Jurkat, Clone E6-1 (cell line): ENCODE measurements around the gene GAS7.

ENCODE experiments used
- DNase-seq: peaks from one replicate; pipeline ENCODE4 v3.0.0-alpha.2; 2011; ENCODE audit warnings: low read depth, low spot score
- H3K4me3 ChIP-seq: 2 replicates; pipeline ENCODE4 v1.5.1; 2011; ENCODE audit warnings: mild to moderate bottlenecking, low read length, control low read depth, moderate library complexity

Gene GAS7

DNA sequence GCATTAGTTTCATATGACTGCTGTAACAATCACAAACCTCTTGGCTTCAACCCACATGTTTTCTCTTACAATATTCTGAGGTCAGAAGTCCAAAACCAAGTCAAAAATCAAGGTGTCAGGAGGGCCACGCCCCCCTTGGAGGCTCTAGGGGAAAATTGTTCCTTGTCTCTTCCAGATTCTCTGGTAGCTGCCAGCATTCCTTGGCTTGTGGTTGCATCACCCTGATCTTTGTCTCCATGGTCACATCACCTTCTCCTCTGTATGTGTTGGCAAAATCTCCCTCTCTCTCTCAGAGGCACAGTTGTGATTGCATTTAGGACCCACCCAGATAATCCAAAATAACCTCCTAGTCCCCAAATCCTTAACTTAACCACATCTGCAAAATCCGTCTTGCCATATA lies 105.8 kb downstream of the GAS7 start:
- no peak for DNase-seq
- H3K4me3 ChIP-seq = no peak overlapping the region

DNA sequence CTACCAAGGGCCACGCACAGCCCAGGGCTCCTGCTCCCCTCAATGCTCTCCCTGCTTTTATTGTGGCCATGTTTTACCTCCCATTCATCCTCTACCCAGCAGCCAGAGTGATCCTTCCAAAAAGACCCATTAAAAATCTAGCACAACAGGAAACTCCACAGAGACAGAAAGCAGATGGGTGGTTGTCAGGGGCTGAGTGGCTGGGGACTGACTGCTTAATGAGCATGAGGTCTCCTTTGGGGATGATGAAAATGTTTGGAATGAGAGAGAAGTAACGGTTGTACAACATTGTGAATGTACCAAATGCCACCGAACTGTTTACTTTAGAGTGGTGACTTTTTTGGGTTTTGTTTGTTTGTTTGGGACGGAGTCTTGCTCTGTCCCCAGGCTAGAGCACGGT lies 107.4 kb downstream of the GAS7 start:
- no peak overlapping the region for H3K4me3 ChIP-seq
- no peak for DNase-seq

DNA sequence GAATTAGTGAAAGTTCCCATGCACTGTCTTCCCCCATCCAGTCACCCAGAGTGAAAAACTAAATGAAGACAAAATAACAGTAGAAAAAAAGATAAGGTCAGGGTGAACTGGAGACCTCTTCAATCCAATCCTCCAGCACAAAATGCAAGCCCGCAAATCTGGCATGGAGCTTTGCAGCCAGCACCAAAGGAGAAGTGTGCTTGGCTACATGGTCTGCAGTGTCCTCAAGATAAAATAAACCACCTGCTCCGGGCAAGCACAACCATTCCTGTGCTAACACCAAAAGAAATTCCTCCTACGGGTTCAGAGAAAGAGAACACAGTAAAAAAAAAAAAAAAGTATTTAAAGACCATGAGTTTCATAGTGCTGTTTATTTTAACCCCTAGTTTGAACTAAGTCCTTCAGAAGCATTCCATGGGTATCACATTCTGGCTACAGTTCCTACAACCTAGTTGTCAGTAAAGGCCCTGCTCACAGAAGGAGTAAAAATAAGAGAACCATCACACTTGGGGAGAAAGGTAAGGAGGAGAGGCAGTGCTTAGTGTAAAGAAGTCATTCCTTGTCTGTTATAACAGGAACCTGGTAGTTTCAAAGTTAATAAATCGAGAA lies 109.1 kb downstream of the GAS7 start:
- no peak overlapping the region for H3K4me3 ChIP-seq
- DNase-seq = no peak

DNA sequence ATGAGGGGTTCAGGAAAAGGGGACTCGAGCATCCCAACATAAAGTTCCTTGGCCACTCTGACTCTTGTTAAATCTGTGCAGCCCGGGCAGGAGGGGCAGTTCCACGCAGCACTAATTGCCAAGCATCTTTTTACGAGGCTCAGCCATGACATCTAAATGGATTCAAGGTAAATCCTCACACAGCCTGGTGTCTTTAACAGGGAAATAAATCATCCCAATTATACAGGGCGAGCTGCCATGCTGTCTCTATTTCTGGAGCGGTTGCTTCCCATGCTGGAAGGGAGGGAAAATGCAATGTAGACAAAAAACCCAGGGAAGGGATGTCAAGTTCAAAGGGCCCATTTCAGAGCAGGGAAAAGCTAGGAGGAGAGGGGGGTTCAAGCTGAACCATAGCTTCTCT lies 110.0 kb downstream of the GAS7 start:
- H3K4me3 ChIP-seq = no peak overlapping the region
- DNase-seq = no peak

DNA sequence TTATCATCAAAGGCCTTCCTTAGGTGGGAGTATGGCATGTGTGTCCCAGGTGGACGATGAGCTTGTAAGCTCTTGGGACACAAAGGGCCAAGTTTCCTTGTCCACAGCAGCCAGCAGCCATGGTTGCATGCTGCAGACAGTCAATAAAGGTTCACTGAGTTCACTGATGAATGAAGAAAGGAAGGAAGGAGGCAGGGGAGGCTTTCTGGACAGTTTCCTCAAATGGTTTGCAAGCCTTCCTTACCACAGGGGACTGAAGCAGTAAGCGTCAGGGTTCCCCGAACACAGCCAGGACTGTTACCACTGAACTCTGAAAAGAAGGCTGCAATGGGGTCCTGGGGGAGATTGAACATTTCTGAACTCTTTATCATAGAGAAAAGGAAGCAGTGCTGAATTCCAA lies 111.1 kb downstream of the GAS7 start:
- no peak overlapping the region for H3K4me3 ChIP-seq
- no peak for DNase-seq

DNA sequence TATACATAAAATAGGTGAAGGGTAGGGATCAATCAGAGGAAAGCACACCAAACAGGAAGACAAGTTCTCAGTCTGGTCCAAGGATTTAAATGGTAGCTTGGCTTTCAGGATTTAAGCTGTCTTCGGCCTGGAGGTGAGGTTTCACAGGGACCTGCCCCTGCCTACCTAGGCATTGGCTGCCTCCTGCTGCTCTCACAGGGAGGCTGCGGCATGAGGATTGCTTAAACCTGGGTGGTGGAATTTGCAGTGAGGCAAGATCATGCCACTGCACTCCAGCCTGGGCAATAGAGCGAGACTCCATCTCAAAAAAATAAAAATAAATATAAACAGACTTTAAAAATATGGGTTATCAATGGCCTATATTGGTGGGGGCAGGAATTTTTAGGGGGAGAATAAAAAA lies 114.5 kb downstream of the GAS7 start:
- H3K4me3 ChIP-seq = no peak overlapping the region
- no peak for DNase-seq

DNA sequence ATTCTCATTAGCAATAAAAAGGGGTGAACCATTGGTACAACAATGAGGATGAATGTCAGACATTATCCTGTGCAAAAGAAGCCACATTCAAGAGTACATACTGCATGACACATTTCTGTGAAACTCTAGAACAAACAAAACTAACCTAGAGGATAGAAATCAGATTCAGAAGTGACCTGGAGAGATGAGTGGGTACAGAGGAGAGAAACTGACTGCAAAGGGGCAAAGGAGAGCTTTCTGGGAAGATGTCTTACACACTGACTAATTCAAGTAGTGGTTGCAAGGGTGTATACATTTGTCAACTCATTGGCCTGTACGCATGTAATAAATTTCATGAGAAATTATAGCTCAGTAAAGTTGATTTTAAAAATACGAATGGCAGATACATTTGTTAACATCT lies 115.6 kb downstream of the GAS7 start:
- no peak overlapping the region for H3K4me3 ChIP-seq
- no peak for DNase-seq

DNA sequence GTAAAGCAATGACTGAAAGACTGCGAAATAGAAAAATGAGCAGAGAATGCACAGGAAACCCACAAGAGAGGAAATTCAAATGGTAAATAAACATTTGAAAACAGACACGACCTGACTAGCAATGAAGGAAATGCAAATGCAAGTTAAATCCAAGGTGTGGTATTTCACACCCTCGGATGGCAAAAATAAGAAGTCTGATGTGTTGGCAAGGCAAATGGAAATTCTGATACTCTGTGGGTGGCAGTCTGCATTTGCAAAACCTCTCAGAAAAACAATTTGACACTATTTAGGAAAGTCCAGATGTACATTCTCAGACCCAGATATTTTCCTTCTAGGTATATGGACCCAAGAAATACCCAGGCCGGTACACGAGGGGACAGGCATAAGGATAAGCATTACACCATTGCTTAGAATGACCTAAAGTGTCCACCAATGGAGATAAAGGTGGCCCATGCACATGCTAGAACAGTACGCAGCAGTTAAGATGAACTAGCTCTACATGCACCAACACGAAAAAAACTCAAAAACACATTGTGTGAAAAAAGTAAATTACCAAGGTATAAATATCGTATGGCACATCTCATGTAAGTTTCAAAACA lies 116.7 kb downstream of the GAS7 start:
- no peak overlapping the region for H3K4me3 ChIP-seq
- peak; percentile 20 for DNase-seq

DNA sequence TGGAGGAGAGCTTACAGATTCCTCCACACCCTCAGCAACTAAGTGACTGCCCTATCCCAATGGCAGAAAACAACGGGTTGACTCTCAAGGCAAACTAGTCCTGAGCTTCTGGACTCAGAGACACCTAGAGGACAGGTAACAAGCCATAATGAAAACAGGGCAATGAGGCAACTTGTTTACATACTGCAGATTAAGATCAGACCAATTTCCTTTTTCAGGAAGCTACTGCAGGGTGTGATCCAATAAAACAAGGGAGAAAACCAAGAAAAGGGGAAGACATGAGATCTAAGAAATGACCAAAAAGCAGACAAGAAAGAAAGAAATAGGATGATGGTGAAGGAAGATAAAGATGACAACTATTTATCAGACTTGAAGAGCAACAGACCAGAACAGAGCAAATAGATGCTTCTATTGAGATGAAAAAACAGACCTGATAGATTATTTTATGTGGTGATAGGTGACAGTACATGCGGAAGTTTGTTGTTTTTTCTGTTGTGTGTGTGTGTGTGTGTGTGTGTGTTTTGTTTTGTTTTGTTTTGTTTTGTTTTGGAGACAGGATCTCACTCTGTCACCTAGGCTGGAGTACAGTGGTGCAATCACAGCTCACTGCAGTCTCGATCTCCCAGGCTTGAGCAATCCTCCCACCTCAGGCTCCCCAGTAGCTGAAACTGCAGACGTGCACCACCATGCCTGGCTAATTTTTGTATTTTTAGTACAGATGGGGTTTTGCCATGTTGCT lies 120.7 kb downstream of the GAS7 start:
- DNase-seq = no peak
- no peak overlapping the region for H3K4me3 ChIP-seq

DNA sequence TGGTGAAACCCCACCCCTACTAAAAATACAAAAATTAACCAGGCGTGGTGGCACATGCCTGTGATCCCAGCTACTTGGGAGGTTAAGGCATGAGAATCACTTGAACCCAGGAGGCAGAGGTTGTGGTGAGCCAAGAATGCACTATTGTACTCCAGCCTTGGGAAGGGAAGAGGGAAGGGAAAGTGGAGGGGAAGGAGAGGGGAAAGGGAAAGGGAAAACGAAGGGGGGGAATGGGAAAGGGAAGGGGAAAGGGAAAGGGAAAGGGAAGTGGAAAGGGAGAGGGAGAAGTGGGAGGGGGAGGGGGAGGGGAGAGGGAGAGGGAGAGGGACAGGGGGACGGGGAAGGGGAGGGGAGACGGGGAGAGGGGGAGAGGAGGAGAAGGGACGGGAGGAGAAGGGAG lies 122.5 kb downstream of the GAS7 start:
- DNase-seq = no peak
- no peak overlapping the region for H3K4me3 ChIP-seq

DNA sequence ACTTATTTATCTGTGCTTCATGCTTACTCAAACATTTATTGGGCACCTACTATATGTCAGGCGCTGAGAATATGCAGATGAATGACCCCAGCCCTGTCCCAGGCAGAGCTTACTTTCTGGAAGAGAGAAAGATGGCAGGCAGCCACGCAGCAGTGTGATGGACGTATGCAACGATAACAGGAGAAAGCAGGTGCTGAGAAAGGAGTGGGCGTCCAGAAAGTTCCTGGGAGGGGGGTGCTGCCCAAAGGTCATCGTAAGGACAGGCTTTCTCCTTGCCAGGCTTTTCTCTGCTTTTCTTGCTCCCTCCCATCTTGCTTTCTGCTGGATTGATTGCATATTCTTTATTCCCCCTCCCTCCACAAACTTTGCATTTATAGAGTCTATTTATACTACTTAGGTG lies 124.5 kb downstream of the GAS7 start:
- H3K4me3 ChIP-seq = no peak overlapping the region
- DNase-seq = no peak

DNA sequence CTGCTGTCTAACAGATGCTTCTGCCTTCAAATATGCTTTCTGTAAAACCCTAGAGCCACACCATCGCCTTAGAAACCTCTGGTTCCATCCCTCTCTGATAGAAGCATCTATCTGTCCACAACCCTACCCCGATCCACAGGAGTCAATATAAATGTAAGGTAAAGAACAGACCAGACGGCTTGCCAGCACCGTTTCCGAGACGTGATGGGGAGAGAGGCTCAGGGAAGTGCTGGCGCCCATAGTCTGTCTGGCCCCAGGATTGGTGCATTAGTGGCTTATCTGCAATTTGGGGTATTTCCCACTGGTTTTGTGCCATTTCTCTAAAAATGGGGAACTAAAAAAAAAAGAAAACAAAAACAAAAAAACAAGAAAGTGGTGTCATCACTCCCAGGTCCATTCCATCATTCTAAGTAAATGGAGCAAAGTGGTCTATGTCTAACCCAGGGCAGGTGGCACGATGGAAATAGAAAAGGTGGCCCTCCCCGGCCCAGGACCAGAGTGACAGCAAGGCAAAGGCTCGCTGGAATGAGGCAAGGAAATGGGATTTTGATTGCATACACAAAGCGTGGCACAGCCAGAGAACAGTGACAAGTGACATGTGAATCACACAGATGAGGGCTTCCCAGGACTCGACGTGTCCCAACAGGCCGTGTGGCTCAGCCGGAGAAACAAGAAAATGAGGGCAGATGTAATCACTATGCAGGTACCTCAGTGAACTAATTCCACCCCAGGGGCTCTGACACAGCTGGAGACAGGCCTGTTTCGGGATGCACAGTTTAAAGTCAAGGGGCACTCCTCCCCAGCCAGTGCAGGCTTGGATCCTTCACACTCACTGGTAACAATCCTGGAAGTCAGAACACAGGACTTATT lies 125.6 kb downstream of the GAS7 start:
- DNase-seq = no peak
- H3K4me3 ChIP-seq = no peak overlapping the region

DNA sequence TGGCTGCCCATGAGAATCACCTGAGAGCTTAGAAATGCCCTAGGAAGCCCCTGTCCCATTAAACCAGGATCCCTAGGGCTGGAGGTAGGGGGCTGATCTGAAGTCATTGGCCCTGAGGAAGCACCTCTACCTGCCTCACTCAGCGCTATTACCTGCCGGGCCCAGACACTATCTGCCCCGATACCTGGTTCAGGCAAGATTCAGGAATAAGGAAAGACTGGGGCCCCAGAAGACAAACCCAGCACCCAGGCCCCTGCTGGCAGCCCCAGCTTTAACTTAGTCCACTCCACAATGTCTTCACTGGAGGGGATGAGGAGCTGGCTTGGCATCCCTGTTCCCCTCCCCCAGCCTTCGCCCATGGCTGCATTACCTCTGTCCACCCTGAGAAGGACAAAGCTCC lies 126.3 kb downstream of the GAS7 start:
- no peak for DNase-seq

DNA sequence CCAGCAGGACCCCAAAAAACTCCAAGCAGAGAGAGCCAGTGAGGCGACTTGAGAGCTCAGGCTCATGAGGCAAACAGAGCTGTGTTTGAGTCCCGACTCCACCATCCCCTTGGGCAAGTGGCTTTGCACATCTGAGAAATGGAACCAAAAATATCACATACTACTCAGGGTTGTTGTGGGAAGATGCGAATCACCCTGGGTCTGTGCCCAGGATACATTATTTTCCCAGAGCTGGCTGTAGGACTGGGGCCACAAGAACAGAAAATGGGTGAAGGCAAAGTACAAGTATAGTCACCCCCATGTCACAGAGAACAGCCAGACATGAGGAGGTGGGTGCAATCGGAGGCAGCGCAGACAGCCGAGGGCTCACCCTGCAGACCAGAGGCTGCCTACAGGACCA lies 127.3 kb downstream of the GAS7 start:
- no peak overlapping the region for H3K4me3 ChIP-seq
- no peak for DNase-seq

More for the DNA sequence above, 126.3 kb downstream of the GAS7 start:
- no peak overlapping the region for H3K4me3 ChIP-seq

DNA sequence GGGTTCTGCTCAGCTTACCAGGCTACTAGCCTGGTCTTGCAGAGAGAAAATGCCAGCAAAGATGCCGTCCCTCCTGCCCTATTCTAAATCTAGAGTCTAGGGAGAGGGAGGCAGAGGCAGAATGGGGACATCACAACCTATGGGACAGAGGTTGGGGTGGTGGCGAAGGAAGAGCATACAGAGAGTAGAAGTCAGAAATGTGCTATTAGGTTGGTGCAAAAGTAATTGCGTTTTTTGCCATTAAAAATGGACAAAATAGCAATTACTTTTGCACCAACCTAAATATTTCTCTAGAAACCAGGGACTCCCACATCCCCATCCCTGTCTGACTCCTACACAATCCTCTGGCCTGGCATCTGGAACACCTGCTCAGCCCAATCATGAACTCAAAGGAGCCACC lies 127.7 kb downstream of the GAS7 start:
- no peak overlapping the region for H3K4me3 ChIP-seq
- DNase-seq = no peak

DNA sequence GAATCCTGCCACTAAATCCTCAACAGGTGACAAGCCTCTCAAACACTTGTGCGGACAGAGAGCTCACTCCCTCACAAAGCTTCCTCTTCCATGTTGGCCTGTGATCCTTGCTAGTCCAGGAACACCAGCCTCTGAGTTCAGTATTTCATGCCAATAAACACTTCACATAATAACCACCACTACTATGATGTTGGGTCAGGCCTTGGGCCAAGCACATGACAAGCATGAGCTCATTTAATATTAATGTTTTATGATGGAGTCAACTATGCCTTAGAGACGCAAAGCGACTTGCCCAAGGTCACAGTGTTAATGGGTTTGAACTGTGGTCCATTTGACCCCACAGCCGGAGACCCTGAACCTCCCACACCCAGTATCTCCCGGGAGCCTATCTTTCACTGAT lies 129.1 kb downstream of the GAS7 start:
- DNase-seq = no peak
- H3K4me3 ChIP-seq = no peak overlapping the region

DNA sequence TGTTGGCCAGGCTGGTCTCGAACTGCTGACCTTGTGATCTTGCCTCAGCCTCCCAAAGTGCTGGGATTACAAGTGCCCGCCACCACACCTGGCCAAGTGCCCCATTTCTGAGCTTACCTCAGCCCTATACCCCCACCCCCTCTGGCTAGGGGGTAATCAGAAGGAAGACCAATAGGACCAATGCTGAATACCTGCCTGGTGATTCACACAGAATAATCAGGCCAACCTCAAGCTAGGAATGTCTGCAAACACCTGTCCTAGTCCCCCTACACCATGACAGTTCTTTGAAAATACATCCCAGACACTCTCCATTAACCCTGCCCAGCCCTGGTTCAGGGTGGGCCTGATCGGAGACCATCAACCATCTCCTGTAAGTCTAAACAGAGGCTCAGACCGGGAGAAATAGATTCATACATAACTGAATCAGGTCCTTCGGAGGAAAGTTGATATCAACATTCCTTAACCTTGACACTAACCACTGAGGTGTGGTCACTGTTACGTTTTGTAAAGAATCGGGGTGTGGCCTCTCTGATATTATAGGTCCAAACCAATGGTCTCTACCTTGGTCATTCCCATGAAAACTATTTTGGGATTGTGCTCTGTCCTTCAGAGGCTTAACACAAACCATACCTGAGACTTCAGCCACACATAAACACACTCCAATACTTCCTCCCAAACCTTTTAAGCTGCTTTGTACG lies 130.8 kb downstream of the GAS7 start:
- DNase-seq = no peak
- no peak overlapping the region for H3K4me3 ChIP-seq

DNA sequence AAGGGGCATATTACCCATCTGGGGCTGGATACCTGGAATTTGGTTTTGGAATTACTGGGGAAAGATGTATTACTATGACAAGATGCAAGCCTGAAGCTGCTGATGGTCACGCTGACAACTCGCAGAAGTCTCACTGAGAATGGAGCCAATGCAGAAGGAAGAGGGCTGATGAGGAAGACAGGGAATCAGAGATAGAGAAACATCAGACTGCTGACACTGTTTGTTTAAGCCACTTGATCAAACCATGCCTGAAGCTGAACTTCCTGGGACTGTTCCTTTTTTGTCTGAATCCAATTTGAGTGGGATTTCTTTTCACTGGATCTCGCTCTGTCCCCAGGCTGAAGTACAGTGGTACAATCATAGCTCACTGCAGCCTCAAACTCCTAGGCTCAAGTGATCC lies 133.9 kb downstream of the GAS7 start:
- no peak overlapping the region for H3K4me3 ChIP-seq
- DNase-seq = no peak

DNA sequence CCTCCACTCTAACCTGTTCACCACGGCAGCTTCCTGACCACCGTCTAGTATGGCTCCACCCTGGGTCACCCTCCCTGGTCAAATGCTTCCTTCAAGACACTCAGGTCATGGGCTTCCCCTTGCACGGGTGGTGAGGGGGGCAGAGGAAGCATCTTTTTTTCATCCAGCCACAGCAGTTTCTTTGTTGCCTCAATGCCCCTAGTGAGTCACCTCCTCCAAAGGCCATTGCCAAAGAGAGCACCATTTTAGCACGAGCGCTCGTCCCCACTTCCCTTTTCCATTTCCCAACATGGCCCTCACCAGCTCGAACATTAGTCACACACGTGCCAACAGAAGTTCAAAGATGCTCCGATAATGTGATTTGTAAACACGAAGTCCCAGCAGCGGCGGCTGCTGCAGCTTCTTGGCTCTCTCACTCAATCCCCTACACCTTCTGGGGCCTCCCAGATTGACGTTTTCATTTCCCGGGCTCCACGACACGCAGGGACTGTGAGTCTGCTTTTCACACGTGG lies 134.6 kb downstream of the GAS7 start:
- no peak overlapping the region for H3K4me3 ChIP-seq
- no peak for DNase-seq
